ENCODE data around the gene SLC44A4.

The SLC44A4 gene

GRCh38 chr6:31878726-31879125 is at the start of gene SLC44A4:
Gene SLC44A4, minus strand, starts transcription at chr6:31878997. Its CDS starts 17 bp downstream, at chr6:31878980.
- Histone ChIP-seq H3K9ac (ENCODE audit: low read depth, low read length) (no peak within 1 kb of the TSS), H3K27me3 (ENCODE audit: control insufficient read depth, insufficient read depth, low read length) (no peaks in the 10 kb centered on the region), H3K4me1 (ENCODE audit: control insufficient read depth, insufficient read depth, low read length) (no peaks in the 10 kb centered on the region), H3K9me3 (ENCODE audit: control insufficient read depth, insufficient read depth, low read length) (no peaks in the 10 kb centered on the region), H3K4me3 (ENCODE audit: low read depth, low read length) (peak within 1 kb of the TSS; percentile 26), H3K36me3 (ENCODE audit: control insufficient read depth, insufficient read depth, low read length) (peaks cover 34% of the 10 kb centered on the region)

- no peaks in the 10 kb centered on the region for H3K27me3 ChIP-seq (ENCODE audit: control insufficient read depth, insufficient read depth, low read length)
These were observed 49.8 kb upstream of the SLC44A4 start for GRCh38 chr6:31928672-31928939.

GRCh38 chr6:31927863-31928671 is 49.3 kb upstream of the SLC44A4 start:
- Histone ChIP-seq H3K4me3 (ENCODE audit: low read depth, low read length) (no peak overlapping the region), H3K9me3 (ENCODE audit: control insufficient read depth, insufficient read depth, low read length) (no peaks in the 10 kb centered on the region), H3K36me3 (ENCODE audit: control insufficient read depth, insufficient read depth, low read length) (no peaks in the 10 kb centered on the region), H3K4me1 (ENCODE audit: control insufficient read depth, insufficient read depth, low read length) (no peaks in the 10 kb centered on the region), H3K9ac (ENCODE audit: low read depth, low read length) (peak overlapping the region; percentile 24), H3K27me3 (ENCODE audit: control insufficient read depth, insufficient read depth, low read length) (no peaks in the 10 kb centered on the region)

More at GRCh38 chr6:31928672-31928939, 49.8 kb upstream of the SLC44A4 start:
- Histone ChIP-seq H3K9me3 (ENCODE audit: control insufficient read depth, insufficient read depth, low read length) (no peaks in the 10 kb centered on the region), H3K4me1 (ENCODE audit: control insufficient read depth, insufficient read depth, low read length) (no peaks in the 10 kb centered on the region), H3K9ac (ENCODE audit: low read depth, low read length) (no peak overlapping the region), H3K4me3 (ENCODE audit: low read depth, low read length) (no peak overlapping the region), H3K36me3 (ENCODE audit: control insufficient read depth, insufficient read depth, low read length) (no peaks in the 10 kb centered on the region)

GRCh38 chr6:31927242-31927862 is 48.6 kb upstream of the SLC44A4 start, which contains the start of gene C2:
Gene C2, plus strand, starts transcription at chr6:31927717. Its CDS starts 36 bp downstream, at chr6:31927753.
- H3K4me1 ChIP-seq (ENCODE audit: control insufficient read depth, insufficient read depth, low read length), result no peaks in the 10 kb centered on the region
- no peaks in the 10 kb centered on the region for H3K27me3 ChIP-seq (ENCODE audit: control insufficient read depth, insufficient read depth, low read length)
- H3K9me3 ChIP-seq (ENCODE audit: control insufficient read depth, insufficient read depth, low read length), result no peaks in the 10 kb centered on the region
- no peak within 1 kb of the TSS for H3K4me3 ChIP-seq (ENCODE audit: low read depth, low read length)
- H3K9ac ChIP-seq (ENCODE audit: low read depth, low read length), result peak within 1 kb of the TSS; percentile 24
- no peaks in the 10 kb centered on the region for H3K36me3 ChIP-seq (ENCODE audit: control insufficient read depth, insufficient read depth, low read length)

GRCh38 chr6:31922942-31923341 is 44.1 kb upstream of the SLC44A4 start:
- Histone ChIP-seq H3K9me3 (ENCODE audit: control insufficient read depth, insufficient read depth, low read length) (no peaks in the 10 kb centered on the region), H3K4me3 (ENCODE audit: low read depth, low read length) (no peak overlapping the region), H3K4me1 (ENCODE audit: control insufficient read depth, insufficient read depth, low read length) (no peaks in the 10 kb centered on the region), H3K36me3 (ENCODE audit: control insufficient read depth, insufficient read depth, low read length) (no peaks in the 10 kb centered on the region), H3K9ac (ENCODE audit: low read depth, low read length) (no peak overlapping the region), H3K27me3 (ENCODE audit: control insufficient read depth, insufficient read depth, low read length) (no peaks in the 10 kb centered on the region)

GRCh38 chr6:31920811-31921210 is 42.0 kb upstream of the SLC44A4 start:
- Histone ChIP-seq H3K4me3 (ENCODE audit: low read depth, low read length) (no peak overlapping the region), H3K4me1 (ENCODE audit: control insufficient read depth, insufficient read depth, low read length) (no peaks in the 10 kb centered on the region), H3K9ac (ENCODE audit: low read depth, low read length) (no peak overlapping the region)

GRCh38 chr6:31919624-31920303 is 41.0 kb upstream of the SLC44A4 start:
- no peaks in the 10 kb centered on the region for H3K36me3 ChIP-seq (ENCODE audit: control insufficient read depth, insufficient read depth, low read length)

More at GRCh38 chr6:31920811-31921210, 42.0 kb upstream of the SLC44A4 start:
- H3K9me3 ChIP-seq (ENCODE audit: control insufficient read depth, insufficient read depth, low read length), result no peaks in the 10 kb centered on the region
- no peaks in the 10 kb centered on the region for H3K27me3 ChIP-seq (ENCODE audit: control insufficient read depth, insufficient read depth, low read length)
- no peaks in the 10 kb centered on the region for H3K36me3 ChIP-seq (ENCODE audit: control insufficient read depth, insufficient read depth, low read length)

GRCh38 chr6:31918069-31918720 is 39.4 kb upstream of the SLC44A4 start:
- H3K9ac ChIP-seq (ENCODE audit: low read depth, low read length), result no peak overlapping the region
- no peaks in the 10 kb centered on the region for H3K36me3 ChIP-seq (ENCODE audit: control insufficient read depth, insufficient read depth, low read length)
- no peaks in the 10 kb centered on the region for H3K27me3 ChIP-seq (ENCODE audit: control insufficient read depth, insufficient read depth, low read length)
- no peaks in the 10 kb centered on the region for H3K9me3 ChIP-seq (ENCODE audit: control insufficient read depth, insufficient read depth, low read length)
- no peak overlapping the region for H3K4me3 ChIP-seq (ENCODE audit: low read depth, low read length)
- no peaks in the 10 kb centered on the region for H3K4me1 ChIP-seq (ENCODE audit: control insufficient read depth, insufficient read depth, low read length)

More at GRCh38 chr6:31919624-31920303, 41.0 kb upstream of the SLC44A4 start:
- Histone ChIP-seq H3K27me3 (ENCODE audit: control insufficient read depth, insufficient read depth, low read length) (no peaks in the 10 kb centered on the region), H3K9ac (ENCODE audit: low read depth, low read length) (no peak overlapping the region), H3K9me3 (ENCODE audit: control insufficient read depth, insufficient read depth, low read length) (no peaks in the 10 kb centered on the region), H3K4me3 (ENCODE audit: low read depth, low read length) (no peak overlapping the region), H3K4me1 (ENCODE audit: control insufficient read depth, insufficient read depth, low read length) (no peaks in the 10 kb centered on the region)

- Histone ChIP-seq H3K9ac (ENCODE audit: low read depth, low read length) (no peak overlapping the region), H3K4me1 (ENCODE audit: control insufficient read depth, insufficient read depth, low read length) (no peaks in the 10 kb centered on the region), H3K36me3 (ENCODE audit: control insufficient read depth, insufficient read depth, low read length) (no peaks in the 10 kb centered on the region), H3K9me3 (ENCODE audit: control insufficient read depth, insufficient read depth, low read length) (no peaks in the 10 kb centered on the region), H3K4me3 (ENCODE audit: low read depth, low read length) (no peak overlapping the region), H3K27me3 (ENCODE audit: control insufficient read depth, insufficient read depth, low read length) (no peaks in the 10 kb centered on the region)
These were observed 37.0 kb upstream of the SLC44A4 start for GRCh38 chr6:31915756-31916155.

GRCh38 chr6:31915351-31915750 is 36.6 kb upstream of the SLC44A4 start:
- Histone ChIP-seq H3K27me3 (ENCODE audit: control insufficient read depth, insufficient read depth, low read length) (no peaks in the 10 kb centered on the region), H3K4me3 (ENCODE audit: low read depth, low read length) (no peak overlapping the region), H3K36me3 (ENCODE audit: control insufficient read depth, insufficient read depth, low read length) (no peaks in the 10 kb centered on the region), H3K9ac (ENCODE audit: low read depth, low read length) (no peak overlapping the region), H3K4me1 (ENCODE audit: control insufficient read depth, insufficient read depth, low read length) (no peaks in the 10 kb centered on the region), H3K9me3 (ENCODE audit: control insufficient read depth, insufficient read depth, low read length) (no peaks in the 10 kb centered on the region)

GRCh38 chr6:31911826-31912585 is 33.2 kb upstream of the SLC44A4 start:
- H3K9ac ChIP-seq (ENCODE audit: low read depth, low read length), result no peak overlapping the region
- H3K27me3 ChIP-seq (ENCODE audit: control insufficient read depth, insufficient read depth, low read length), result no peaks in the 10 kb centered on the region
- no peak overlapping the region for H3K4me3 ChIP-seq (ENCODE audit: low read depth, low read length)
- H3K4me1 ChIP-seq (ENCODE audit: control insufficient read depth, insufficient read depth, low read length), result no peaks in the 10 kb centered on the region
- H3K36me3 ChIP-seq (ENCODE audit: control insufficient read depth, insufficient read depth, low read length), result no peaks in the 10 kb centered on the region
- no peaks in the 10 kb centered on the region for H3K9me3 ChIP-seq (ENCODE audit: control insufficient read depth, insufficient read depth, low read length)
